KBM-7 (cell line): ENCODE measurements around the gene ABCC9.

ENCODE experiments used
- DNase-seq: peaks from one replicate; pipeline ENCODE4 v3.0.0-alpha.2; 2015
- in situ Hi-C: fragments of 300-500 bp; cut with MboI; formaldehyde crosslinking; loops from 2 replicates; pipeline ENCODE4 v1.14.3; 2020; ENCODE audit warnings: low sequenced_read_pairs, low pct_unique_long_range_greater_than_20kb, mixed read lengths

Gene ABCC9

GRCh38 chr12:21759737-21760136 lies 181.5 kb downstream of the ABCC9 start:
- in situ Hi-C loops = no loop called here
- no peak for DNase-seq

DNA sequence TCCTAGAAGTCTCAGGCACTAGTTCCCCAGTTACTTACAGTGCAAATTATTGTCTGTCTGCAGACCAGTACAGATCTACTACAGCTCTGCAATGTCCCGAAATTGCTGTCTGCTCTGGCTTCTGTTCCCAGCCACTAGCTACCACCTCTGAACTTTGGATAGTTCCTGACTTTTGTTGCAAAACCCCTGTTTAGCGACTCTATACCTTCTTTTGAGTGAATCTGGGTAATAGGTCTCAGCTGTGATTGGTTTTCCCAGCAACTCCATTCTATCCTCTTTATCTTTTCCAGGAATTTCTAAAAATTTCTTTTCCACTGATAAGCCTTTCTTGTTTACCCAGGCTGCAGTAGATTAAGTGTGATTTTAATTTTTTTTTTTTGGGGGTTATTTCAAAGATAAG lies 183.5 kb downstream of the ABCC9 start:
- in situ Hi-C loops = no loop called here
- DNase-seq = no peak

GRCh38 chr12:21756699-21757098 lies 184.5 kb downstream of the ABCC9 start:
- in situ Hi-C loops = no loop called here
- DNase-seq = no peak

GRCh38 chr12:21751517-21751916 lies 189.7 kb downstream of the ABCC9 start:
- DNase-seq = no peak
- in situ Hi-C loops = no loop called here
